IPS DF 6.9 (cell line): ENCODE data around the gene DNAH8.

ENCODE experiments used
- DNase-seq: peaks from one replicate; pipeline ENCODE4 v3.0.0-alpha.2; 2013; ENCODE audit warnings: low read depth, low spot score
- H3K27ac ChIP-seq: one replicate; pipeline ENCODE4 v1.5.1; 2013; ENCODE audit warnings: low read length, control low read depth
- H3K27me3 ChIP-seq: 2 replicates; pipeline ENCODE4 v1.6.1; 2013; ENCODE audit warnings: mild to moderate bottlenecking, low read length; ENCODE audit not compliant: control insufficient read depth, insufficient read depth
- H3K36me3 ChIP-seq: 2 replicates; pipeline ENCODE4 v1.6.1; 2013; ENCODE audit warnings: low read length; ENCODE audit not compliant: control insufficient read depth, insufficient read depth
- H3K4me1 ChIP-seq: 2 replicates; pipeline ENCODE4 v1.6.1; 2013; ENCODE audit warnings: low read length; ENCODE audit not compliant: control insufficient read depth, insufficient read depth
- H3K4me3 ChIP-seq: 2 replicates; pipeline ENCODE4 v1.5.1; 2013; ENCODE audit warnings: mild to moderate bottlenecking, low read length
- H3K9me3 ChIP-seq: 2 replicates; pipeline ENCODE4 v1.6.1; 2013; ENCODE audit warnings: low read length, inconsistent platforms; ENCODE audit not compliant: control insufficient read depth, insufficient read depth
- WGBS: extraction: QIAGEN DNeasy Blood & Tissue Kit; methylation state at CpG from one replicate; pipeline ENCODE4 v1.1.7; 2013; ENCODE audit warnings: mixed read lengths, missing lambda C conversion rate; ENCODE audit not compliant: insufficient read length, insufficient coverage; 5-methylcytosine and 5-hydroxymethylcytosine counted together

Gene DNAH8

DNA sequence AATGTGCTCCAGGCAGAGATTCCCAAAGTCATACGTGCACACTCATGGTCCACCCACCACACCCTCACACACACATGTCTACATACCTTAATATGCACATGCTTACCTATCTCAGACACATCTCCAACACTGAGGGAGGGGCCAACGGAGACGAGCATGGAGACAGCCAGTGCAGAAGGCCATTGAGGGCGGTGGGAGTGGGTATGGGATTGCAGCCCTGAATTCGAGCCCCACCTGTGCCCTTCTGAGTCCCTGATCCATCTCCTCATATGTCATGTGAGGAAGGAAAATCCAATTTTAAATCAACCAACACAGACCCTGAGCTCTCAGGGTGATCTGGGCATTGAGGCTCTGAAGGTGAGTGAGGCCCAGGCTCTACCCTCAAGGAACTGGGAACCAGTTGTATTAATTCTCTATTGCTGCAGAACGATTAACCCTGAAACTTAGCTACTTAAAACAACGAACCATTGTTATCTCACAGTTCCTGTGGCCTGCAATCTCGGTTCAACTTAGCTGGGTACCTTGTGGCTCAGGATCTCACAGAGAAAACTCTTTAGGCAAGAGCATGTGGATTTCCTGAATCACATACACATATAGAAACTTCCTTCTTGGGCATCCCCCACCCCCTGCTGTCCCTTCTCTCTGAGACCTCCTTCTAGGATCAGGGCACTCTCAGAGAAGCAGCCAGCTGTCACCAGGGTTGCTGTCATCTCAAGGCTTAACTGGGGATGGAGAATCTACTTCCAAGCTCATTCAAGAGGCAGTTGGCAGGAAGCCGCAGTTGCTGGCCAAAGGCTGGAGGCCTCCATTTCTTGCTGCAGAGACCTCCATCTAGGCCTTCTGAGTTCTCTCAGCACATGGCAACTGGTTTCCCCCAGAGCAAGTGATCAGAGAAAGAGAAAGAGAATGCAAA, 361.8 kb downstream of the DNAH8 start:
- Histone ChIP-seq H3K9me3 (no peaks in the 10 kb centered on the region), H3K4me1 (peaks cover 3% of the 10 kb centered on the region), H3K36me3 (no peaks in the 10 kb centered on the region), H3K27ac (no peak overlapping the region), H3K27me3 (no peaks in the 10 kb centered on the region), H3K4me3 (no peak overlapping the region)
- WGBS: no CpG with 5 or more reads among the region's 9 CpGs
- no peak for DNase-seq

DNA sequence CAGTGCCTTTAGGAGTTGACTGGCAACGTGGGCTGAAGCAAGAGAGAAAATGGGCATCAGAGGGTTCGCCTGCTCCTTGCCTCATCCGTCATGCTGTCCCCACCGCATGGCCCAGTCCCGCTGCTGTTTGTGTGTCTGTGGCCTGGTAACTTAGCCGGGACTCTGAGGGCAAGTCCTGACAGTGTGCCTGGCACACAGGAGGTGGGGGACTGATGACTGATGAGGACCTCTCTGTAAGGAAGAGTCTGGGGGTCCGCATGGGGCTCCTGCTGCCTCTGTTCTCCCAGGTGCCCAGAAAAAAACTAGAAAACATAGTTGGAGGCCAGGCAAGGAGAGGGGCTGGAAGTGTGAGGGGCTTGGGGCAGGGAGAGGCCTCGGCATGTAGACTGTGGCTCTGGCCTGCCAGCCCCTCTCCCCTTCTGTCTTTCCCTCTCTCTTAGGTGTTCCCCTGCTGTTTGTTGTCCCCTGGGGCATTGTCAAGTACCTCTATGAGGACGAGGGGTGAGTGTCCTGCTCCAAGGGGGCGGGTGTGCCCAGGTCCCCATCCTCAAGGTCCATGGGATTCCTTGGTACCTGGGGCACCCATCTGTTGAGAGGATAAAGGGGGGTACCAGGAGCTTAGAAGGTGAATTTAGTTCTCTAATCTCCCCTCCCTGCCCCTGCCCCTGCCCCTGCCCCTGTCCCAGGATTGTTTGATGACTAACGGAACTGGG, 362.9 kb downstream of the DNAH8 start:
- WGBS: no CpG with 5 or more reads among the region's 11 CpGs
- no peak for DNase-seq
- Histone ChIP-seq H3K27me3 (no peaks in the 10 kb centered on the region), H3K36me3 (no peaks in the 10 kb centered on the region), H3K4me1 (peaks cover 1% of the 10 kb centered on the region; the same call in 1 of the 2 replicates), H3K9me3 (no peaks in the 10 kb centered on the region), H3K27ac (no peak overlapping the region), H3K4me3 (no peak overlapping the region)

DNA sequence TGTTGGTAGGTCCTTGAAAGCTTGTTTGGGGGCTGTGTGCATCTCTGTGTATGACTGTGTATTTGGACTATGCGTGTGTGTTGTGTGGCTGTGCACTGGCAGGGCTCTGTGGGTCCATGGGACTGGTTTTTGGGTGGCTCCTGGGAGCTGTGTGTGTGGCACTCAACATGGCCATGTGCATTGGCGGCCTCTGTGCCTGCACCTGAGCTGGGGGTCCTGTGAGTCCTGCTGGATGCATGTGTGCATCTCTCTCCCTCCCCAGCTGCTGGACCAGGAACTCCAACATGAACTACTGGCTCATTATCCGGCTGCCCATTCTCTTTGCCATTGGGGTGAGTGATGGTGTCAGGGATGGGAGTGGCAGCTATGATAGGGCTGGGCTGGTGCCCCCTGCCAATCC, 363.6 kb downstream of the DNAH8 start:
- peaks cover 1% of the 10 kb centered on the region; the same call in 1 of the 2 replicates for H3K4me1 ChIP-seq
- no CpG with 5 or more reads among the region's 3 CpGs for WGBS
- DNase-seq: no peak
- no peak overlapping the region for H3K4me3 ChIP-seq
- no peaks in the 10 kb centered on the region for H3K27me3 ChIP-seq
- no peaks in the 10 kb centered on the region for H3K36me3 ChIP-seq
- no peaks in the 10 kb centered on the region for H3K9me3 ChIP-seq
- H3K27ac ChIP-seq: no peak overlapping the region

- no peaks in the 10 kb centered on the region for H3K9me3 ChIP-seq
- H3K27me3 ChIP-seq: no peaks in the 10 kb centered on the region
- no peaks in the 10 kb centered on the region for H3K4me1 ChIP-seq
- no peak overlapping the region for H3K27ac ChIP-seq
- H3K4me3 ChIP-seq: no peak overlapping the region
- no peaks in the 10 kb centered on the region for H3K36me3 ChIP-seq
- DNase-seq: no peak
- no CpG with 5 or more reads among the region's 8 CpGs for WGBS
Measured at GRCh38 chr6:39079197-39080125, 364.4 kb downstream of the DNAH8 start.
